Activated naive CD8-positive, alpha-beta T cell treated with anti-CD3 and anti-CD28 coated beads, Interleukin-2, amount 50 U/mL, for 24 hours (primary cell): ENCODE results near the gene NT5DC2.

ENCODE experiments used
- ATAC-seq: fragments of 150-1000 bp; cut with Tn5 transposase; one replicate; pipeline ENCODE4 v1.10.0; 2021
- DNase-seq: peaks from one replicate; pipeline ENCODE4 v3.0.0; 2021
- H3K27ac Mint-ChIP-seq: one replicate; pipeline ENCODE4 v1.8.0; 2021; ENCODE audit warnings: mild to moderate bottlenecking, mixed read lengths
- H3K27me3 Mint-ChIP-seq: one replicate; pipeline ENCODE4 v1.8.0; 2021; ENCODE audit warnings: mixed read lengths
- H3K36me3 Mint-ChIP-seq: one replicate; pipeline ENCODE4 v1.8.0; 2021; ENCODE audit warnings: low read depth, mixed read lengths
- H3K4me1 Mint-ChIP-seq: one replicate; pipeline ENCODE4 v1.8.0; 2021; ENCODE audit warnings: mixed read lengths
- H3K4me3 Mint-ChIP-seq: one replicate; pipeline ENCODE4 v1.8.0; 2021; ENCODE audit warnings: mild to moderate bottlenecking, moderate library complexity, mixed read lengths
- H3K9me3 Mint-ChIP-seq: one replicate; pipeline ENCODE4 v1.8.0; 2021; ENCODE audit warnings: mixed read lengths

NT5DC2 gene

DNA sequence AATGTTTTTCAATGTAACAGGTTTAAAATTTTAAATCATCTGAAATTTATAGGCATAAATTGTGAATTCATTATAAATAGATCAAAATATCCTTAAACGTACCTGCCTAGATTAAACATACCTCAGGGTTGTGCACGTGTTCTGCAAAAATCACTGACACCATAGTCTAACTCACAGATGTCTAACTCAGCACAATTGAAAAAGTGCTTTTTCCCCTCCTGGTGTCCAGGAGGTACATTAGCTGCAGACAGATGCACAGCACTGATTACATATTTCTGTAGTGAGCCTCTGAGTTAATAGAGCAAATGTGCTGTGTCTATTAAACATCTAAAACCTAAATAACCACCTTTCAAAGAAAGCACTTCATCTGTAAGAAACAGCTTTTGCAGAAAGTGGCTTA is 13.5 kb upstream of the NT5DC2 start:
- H3K4me1 Mint-ChIP-seq = peaks cover 2% of the 10 kb centered on the region
- no peaks in the 10 kb centered on the region for H3K27me3 Mint-ChIP-seq
- no peak overlapping the region for H3K4me3 Mint-ChIP-seq
- H3K36me3 Mint-ChIP-seq = peaks cover 21% of the 10 kb centered on the region
- DNase-seq = no peak
- no peak overlapping the region for H3K27ac Mint-ChIP-seq
- H3K9me3 Mint-ChIP-seq = no peaks in the 10 kb centered on the region
- no peak for ATAC-seq

DNA sequence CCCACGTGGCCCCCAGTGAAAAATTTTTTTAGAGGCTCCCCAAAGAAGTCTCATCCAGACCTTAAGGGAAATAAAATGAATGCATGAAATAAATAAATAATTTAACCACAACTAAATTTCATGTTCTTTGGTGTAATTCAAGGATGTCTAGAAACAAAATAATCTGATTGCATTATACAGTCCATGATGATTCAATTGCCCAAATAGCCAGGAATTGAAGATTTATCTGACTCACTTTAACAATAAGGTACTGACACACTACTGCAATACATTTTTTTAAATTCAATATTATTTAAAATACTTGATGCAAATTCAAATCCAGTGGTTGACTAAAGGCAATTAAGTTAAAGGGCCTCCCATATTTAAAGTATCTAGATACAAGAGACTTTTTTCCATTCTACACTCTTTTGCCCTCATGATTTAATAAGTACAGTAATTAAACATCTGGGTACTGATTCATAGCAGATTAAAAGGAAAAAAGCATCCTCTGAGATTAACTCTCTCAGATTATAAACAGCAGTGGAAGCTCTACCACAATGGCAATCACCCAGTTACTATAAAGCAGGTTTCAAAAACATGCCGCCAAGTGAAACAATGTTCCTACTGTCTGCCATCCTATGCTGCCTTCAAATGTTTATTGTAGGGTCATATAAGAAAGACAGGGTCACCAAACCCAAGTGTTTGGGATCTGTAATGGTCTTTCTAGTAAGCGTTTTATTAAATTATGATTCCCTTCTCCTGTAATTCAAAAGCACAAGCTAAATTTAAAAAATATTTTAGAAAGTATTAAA is 12.6 kb upstream of the NT5DC2 start:
- H3K4me1 Mint-ChIP-seq = peaks cover 2% of the 10 kb centered on the region
- H3K9me3 Mint-ChIP-seq = no peaks in the 10 kb centered on the region
- ATAC-seq (no peak), DNase-seq (no peak)
- H3K4me3 Mint-ChIP-seq = no peak overlapping the region
- H3K27me3 Mint-ChIP-seq = no peaks in the 10 kb centered on the region
- H3K36me3 Mint-ChIP-seq = peaks cover 21% of the 10 kb centered on the region
- no peak overlapping the region for H3K27ac Mint-ChIP-seq

DNA sequence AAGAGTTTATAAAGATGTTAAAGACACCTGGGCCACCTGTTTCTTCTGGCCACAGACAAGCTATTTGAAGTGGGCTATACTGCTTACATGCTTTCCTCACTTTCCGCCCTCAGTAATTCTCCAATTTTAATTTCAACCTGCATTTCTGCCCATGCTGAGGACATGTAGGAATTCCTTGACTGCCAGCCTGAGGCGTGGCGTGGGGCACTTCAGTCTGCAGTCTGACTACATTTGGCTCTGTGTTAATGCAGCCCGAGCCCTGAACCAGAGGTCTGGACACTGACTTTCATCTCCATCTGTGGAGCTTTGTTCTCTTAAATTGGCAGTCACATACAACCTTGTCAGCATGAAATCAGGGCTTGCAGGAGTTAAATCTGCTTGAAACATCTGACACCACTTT is 11.3 kb upstream of the NT5DC2 start:
- H3K36me3 Mint-ChIP-seq = peaks cover 29% of the 10 kb centered on the region

DNA sequence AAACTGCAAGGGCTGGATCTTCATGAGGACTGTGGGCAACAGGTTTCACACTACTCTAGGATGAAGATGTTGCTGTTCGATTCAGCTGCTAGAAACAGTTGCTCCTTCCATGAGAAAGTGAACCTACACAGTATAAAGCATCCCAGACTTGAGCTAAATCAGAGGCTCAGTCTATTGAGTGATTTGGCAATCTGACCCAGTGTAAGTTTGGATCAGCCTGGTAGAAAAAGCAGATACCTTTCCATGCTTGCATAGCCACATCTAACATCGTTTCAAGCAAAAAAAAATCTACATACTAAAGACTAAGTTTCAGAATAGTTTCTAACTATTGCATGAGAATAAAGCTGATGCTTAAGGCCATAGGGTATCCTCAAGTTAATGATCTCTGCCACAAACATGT is 7.4 kb upstream of the NT5DC2 start:
- DNase-seq = no peak
- H3K36me3 Mint-ChIP-seq = peaks cover 37% of the 10 kb centered on the region
- no peak overlapping the region for H3K27ac Mint-ChIP-seq
- no peak for ATAC-seq
- H3K9me3 Mint-ChIP-seq = no peaks in the 10 kb centered on the region
- H3K4me3 Mint-ChIP-seq = no peak overlapping the region
- peaks cover 39% of the 10 kb centered on the region for H3K4me1 Mint-ChIP-seq
- H3K27me3 Mint-ChIP-seq = no peaks in the 10 kb centered on the region

More for the DNA sequence above, 11.3 kb upstream of the NT5DC2 start:
- Mint-ChIP-seq H3K9me3 (no peaks in the 10 kb centered on the region), H3K4me3 (no peak overlapping the region), H3K27ac (peak overlapping the region; percentile 50), H3K27me3 (no peaks in the 10 kb centered on the region), H3K4me1 (peaks cover 9% of the 10 kb centered on the region)
- ATAC-seq (no peak), DNase-seq (no peak)

DNA sequence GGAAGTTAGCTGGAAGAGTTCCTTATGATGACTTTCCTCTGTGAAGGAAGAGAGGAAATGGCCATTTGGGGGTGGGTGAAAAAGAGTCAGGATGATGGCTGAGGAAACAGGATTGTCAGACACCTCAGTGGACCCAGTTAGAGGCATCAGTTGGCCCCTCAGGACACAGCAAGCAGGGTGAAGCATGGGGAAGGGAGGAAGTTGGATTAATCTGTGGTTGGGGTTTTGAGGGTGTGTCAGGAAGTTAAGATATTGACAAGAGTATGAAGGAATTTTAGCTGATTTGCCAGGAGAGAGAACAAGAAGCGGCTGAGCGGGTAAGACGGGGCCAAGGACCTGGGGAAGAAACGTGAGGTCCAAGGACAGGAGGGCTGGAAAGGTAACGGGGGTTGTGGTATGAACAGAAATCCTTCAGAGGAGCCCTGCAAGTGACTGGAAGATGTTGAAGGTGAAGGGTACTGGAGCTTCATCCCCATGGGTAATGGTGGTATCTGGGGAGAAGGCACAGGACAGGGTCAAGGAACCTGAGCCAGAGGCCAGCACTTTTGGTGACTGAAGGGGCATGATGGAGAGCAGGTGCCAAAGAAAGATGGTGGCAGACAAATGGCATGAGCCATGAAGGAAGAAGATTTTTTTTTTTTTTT is 5.5 kb upstream of the NT5DC2 start:
- H3K27me3 Mint-ChIP-seq = no peaks in the 10 kb centered on the region
- DNase-seq (no peak), ATAC-seq (no peak)
- no peaks in the 10 kb centered on the region for H3K9me3 Mint-ChIP-seq
- H3K4me1 Mint-ChIP-seq = peaks cover 47% of the 10 kb centered on the region
- peak overlapping the region; percentile 58 for H3K27ac Mint-ChIP-seq
- peak overlapping the region; percentile 58 for H3K4me3 Mint-ChIP-seq
- H3K36me3 Mint-ChIP-seq = peaks cover 31% of the 10 kb centered on the region

DNA sequence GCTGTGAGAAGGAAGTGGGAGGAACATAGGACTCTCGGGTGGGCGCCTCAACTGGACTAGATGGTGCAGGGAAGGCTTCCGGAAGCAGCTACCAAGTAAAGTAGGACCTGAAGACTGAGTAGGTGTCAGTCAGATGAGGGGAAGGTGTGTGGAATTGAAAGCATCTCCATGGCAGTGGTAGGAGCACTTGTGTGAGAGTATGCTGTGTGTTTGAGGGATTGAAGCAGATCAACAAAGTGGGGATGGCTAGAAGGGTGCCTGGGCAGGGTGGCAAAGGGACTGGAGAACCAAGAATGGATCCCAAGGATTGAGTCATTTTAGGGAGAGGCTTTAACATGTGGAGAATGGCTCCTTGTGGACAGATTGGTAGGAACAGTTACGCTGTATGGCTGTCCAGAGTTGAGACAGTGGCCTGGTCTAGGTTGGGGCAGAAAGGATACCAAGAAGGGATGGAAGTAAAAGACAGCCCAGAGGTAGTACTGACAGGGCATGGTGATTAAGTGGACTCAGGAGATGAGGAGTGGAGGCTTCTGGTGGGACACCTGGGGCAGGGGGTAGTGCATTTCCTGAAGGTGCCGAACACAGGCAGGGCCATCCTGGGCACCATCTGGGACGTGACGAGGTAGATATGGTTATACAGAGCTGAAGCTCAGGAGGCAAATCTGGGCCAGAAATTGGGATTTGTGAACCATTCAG is 4.2 kb upstream of the NT5DC2 start:
- Mint-ChIP-seq H3K9me3 (no peaks in the 10 kb centered on the region), H3K4me1 (peaks cover 47% of the 10 kb centered on the region), H3K4me3 (peak overlapping the region; percentile 100), H3K27me3 (no peaks in the 10 kb centered on the region), H3K27ac (peak overlapping the region; percentile 99), H3K36me3 (peaks cover 31% of the 10 kb centered on the region)
- ATAC-seq = no peak
- no peak for DNase-seq

DNA sequence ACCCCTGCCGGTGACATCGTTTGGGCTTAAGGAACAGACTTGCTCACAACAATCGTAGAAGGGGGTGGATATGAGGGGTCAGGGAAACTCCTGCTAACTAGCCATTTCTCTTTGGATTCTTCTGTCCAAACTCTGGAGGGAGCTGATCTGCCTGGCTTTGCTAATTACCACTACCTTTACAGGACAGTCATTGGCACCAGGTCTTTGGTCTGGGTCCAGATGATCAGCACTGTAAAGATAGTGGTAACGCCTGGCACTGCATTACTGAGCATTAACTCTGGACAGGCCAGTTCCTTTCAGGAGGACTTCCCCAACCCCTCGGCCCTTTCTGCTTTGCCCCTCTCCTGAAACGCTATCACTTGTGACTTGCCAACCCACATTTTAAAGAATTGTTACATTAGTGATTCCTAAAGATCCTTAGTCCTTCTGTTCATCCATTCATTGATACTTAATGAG is 3.5 kb upstream of the NT5DC2 start:
- Mint-ChIP-seq H3K9me3 (no peaks in the 10 kb centered on the region), H3K4me3 (peak overlapping the region; percentile 100), H3K27me3 (no peaks in the 10 kb centered on the region), H3K4me1 (peaks cover 52% of the 10 kb centered on the region), H3K36me3 (peaks cover 31% of the 10 kb centered on the region), H3K27ac (peak overlapping the region; percentile 99)
- DNase-seq (no peak), ATAC-seq (no peak)

DNA sequence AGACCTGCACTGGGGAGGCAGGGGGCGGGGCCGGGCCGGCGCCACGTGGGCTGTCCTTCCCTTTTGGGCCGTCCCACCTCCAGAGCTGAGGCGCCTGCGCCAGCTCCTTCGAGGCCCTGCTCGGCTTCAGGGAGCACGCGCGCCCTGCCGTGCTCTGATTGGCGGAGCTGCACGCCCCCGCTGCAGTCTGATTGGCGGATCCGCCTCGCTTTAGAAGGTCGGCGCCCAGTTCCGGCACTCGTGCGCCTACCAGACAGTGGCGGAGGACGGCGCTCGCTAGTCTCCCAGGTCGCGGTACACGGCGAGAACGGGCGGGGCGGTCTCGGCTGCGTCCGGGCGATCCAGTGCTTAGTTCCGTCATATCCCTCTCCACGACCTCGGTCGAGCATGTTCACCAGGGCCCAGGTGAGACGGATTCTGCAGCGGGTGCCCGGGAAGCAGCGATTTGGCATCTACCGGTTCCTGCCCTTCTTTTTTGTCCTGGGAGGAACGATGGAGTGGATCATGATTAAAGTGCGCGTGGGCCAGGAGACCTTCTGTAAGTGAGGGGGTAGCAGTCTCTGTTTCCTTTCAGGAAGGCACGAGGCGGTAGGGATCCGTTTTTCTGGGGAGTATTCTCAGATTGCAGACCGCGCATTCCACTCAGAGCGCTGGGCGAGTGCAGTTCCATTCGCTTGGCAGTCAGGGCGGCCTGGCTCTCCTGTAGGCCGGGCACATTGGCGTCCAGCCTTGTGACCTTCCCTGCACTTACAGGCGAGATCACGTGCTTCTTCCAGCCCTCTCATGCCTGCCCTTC is 2.9 kb upstream of the NT5DC2 start, which contains the start of gene UQCC5:
TSS of gene UQCC5 (plus strand) at position 237 of the 796 bp plus-strand sequence. CDS start at position 388, 151 bp downstream.
- no peaks in the 10 kb centered on the region for H3K9me3 Mint-ChIP-seq
- peak within 1 kb of the TSS; percentile 100 for H3K4me3 Mint-ChIP-seq
- ATAC-seq = peak; percentile 92
- H3K27me3 Mint-ChIP-seq = no peaks in the 10 kb centered on the region
- peak; percentile 97 for DNase-seq
- H3K36me3 Mint-ChIP-seq = peaks cover 29% of the 10 kb centered on the region
- peak within 1 kb of the TSS; percentile 99 for H3K27ac Mint-ChIP-seq
- H3K4me1 Mint-ChIP-seq = peaks cover 57% of the 10 kb centered on the region

DNA sequence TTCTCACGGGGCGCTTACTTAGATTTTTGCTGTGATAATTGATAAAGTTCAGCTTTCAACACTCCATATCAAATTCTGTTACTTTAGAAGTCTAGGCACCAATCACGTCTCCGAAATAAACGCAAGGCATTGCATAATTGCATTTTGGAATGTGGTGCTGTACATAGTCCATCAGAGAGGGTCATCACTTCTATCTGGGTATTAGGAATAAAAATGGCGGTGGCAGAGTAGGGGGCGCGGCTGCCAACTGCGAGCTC is 2.4 kb upstream of the NT5DC2 start:
- Mint-ChIP-seq H3K27ac (peak overlapping the region; percentile 99), H3K4me3 (peak overlapping the region; percentile 100), H3K27me3 (no peaks in the 10 kb centered on the region), H3K9me3 (no peaks in the 10 kb centered on the region), H3K4me1 (peaks cover 57% of the 10 kb centered on the region), H3K36me3 (peaks cover 27% of the 10 kb centered on the region)
- DNase-seq (no peak), ATAC-seq (no peak)

DNA sequence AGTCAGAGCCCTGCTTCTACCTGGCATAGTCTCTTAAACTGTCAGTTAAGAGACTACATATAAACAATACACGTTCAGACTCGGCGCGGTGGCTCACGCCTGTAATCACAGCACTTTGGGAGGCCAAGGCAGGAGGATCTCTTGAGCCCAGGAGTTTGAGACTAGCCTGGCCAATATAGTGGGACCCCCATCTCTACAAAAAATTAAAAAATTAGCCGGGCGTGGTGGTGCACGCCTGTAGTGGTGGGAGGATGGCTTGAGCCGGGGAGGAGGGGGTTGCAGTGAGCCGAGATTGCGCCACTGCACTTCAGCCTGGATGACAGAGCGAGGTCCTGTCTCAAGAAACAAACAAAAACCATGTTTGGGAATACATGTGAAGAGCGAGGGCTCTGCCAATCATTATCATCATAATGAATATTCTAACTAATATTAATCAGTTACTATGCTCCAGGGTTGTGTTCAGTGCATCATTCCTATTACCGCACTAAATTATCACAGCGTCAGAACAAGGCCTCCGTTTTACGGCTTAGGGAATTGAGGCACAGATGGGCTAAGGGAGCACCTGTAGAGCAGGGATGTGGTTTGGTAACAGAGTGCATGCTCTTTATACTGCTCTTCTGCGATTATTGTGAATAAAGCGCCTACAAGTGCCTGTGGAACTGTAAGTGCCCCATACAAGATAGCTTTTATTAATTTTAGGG is 1.9 kb upstream of the NT5DC2 start:
- ATAC-seq (no peak), DNase-seq (no peak)
- Mint-ChIP-seq H3K36me3 (peaks cover 22% of the 10 kb centered on the region), H3K27ac (peak overlapping the region; percentile 99), H3K27me3 (no peaks in the 10 kb centered on the region), H3K4me3 (peak overlapping the region; percentile 100), H3K4me1 (peaks cover 53% of the 10 kb centered on the region), H3K9me3 (no peaks in the 10 kb centered on the region)

DNA sequence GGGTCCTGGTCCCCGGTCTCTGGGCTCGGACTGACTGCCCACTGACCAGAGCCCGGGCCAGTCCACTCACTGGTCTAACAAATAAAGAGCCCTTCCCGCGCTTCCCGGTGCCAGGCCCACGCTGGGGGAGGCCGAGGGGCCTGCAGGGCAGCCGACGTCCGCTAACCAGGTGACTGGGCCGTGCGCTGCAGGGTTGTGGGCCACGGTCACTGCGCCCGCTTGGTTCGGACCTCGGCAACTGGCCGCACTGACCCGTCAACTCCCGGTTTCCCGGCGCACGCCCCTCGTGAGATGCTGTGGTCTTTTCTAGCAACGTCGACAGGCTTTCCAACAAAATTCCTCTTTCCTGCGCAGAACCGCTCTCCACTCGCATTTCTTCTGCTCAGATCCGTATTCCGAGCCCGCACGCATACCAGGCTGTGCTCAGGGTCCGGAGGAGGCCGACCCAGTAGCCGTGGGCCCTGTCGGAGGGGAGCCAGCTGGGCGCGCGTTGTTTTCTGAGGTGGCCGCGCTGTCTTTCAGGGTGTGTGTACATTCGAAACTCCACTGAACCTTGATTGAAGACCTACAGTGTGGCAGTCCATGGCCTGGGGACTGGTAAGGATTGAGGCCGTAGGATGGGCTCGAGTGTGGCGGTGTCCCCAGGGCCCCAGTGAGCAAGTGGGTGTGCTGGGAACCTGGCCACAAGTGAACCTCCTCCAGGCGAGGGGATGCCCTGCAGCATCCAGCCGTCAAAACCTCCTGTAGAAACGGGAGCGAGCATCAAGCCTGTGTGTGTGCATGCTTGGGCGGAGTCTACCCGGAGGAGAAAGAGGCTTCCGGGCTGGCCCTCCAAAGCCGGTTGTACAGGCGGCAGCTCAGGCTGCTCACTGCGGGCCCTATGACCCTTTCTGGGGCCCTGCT is 875 bp upstream of the NT5DC2 start:
- Mint-ChIP-seq H3K4me3 (peak overlapping the region; percentile 77), H3K4me1 (peaks cover 47% of the 10 kb centered on the region), H3K9me3 (no peaks in the 10 kb centered on the region), H3K27me3 (no peaks in the 10 kb centered on the region), H3K27ac (peak overlapping the region; percentile 73), H3K36me3 (peaks cover 20% of the 10 kb centered on the region)
- no peak for ATAC-seq
- DNase-seq = no peak

DNA sequence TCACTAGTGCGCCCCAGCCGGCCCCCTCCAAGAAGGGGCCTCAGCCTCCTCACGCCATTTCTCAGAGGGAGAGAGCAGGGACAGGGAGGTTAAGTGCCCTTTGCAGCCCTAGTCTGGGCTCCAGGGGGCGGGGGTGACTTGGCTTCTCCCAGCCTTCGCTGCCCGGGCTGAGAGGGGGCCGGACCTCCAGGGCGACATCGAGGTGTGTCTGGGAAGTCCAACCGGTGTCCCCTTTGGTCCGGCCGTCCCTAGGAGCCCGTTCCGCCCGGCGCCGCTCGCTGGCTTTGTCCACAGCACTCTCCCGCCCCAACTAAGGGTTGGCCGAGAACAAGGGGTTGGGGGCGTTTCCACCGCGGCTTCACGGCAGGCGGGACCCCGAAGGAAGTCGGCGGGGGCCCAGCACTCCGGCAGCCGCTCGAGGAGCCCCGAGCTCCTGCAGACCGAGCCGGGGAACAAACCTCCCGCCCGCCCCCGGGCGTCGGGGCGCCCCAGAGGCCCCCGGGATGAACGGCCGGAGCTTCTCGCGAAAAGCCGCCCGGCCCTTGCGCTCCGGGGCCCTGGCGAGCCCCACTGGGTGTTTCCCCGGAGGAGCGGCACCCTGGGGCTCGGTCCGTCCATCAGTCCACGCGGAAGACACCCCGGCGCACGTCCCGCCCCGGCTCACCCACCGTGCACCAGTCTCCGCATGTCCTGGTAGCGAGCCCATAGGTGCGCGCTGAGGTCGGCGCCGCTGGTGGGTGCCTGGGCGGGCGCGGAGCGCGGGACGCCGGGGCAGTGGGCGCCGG is 627 bp downstream of the NT5DC2 start:
- H3K27me3 Mint-ChIP-seq = no peaks in the 10 kb centered on the region

More for the DNA sequence above, 627 bp downstream of the NT5DC2 start:
- DNase-seq (peak; percentile 35), ATAC-seq (peak; percentile 2)
- H3K36me3 Mint-ChIP-seq = peaks cover 8% of the 10 kb centered on the region
- H3K27ac Mint-ChIP-seq = peak overlapping the region; percentile 69
- no peaks in the 10 kb centered on the region for H3K9me3 Mint-ChIP-seq
- H3K4me3 Mint-ChIP-seq = peak overlapping the region; percentile 83
- H3K4me1 Mint-ChIP-seq = peaks cover 33% of the 10 kb centered on the region
